GM12878 (cell line): ENCODE results near the gene SLC29A1. TPM values are rescaled to one million over a fixed set of nuclear protein-coding genes. Genes with fewer than 3 reads are reported as not detected.

Source experiments
- ASH2L ChIP-seq: fragments of 300-600, 200-600 bp; sonication (generic); IDR thresholded peaks from 2 replicates; pipeline ENCODE4 v1.6.1; 2017; ENCODE audit warnings: low read depth, mild to moderate bottlenecking, borderline replicate concordance
- BHLHE40 ChIP-seq, 2 experiments: fragments of 450-650 bp in 1 of 2; IDR thresholded peaks; 2 replicates each; pipeline ENCODE4 v1.6.1; 2011 to 2017; ENCODE audit warnings: low read depth in 2 of 2, borderline replicate concordance in 1 of 2, improper control_type of control experiment in 1 of 2, low read length in 1 of 2, mild to moderate bottlenecking in 1 of 2
- CEBPB ChIP-seq, 2 experiments: fragments of 150-350 bp in 1 of 2; IDR thresholded peaks; 2 replicates each; pipeline ENCODE4 v1.6.1; 2012 to 2014; ENCODE audit warnings: low read depth in 2 of 2, low read length in 2 of 2, borderline replicate concordance in 1 of 2, inconsistent platforms in 1 of 2
- CREB1 ChIP-seq: IDR thresholded peaks from 2 replicates; pipeline ENCODE4 v1.6.1; 2012; ENCODE audit warnings: low read depth, mild to moderate bottlenecking, inconsistent platforms
- CTCF ChIP-seq, 3 experiments: IDR thresholded peaks in 2 of 3; conservative IDR thresholded peaks in 1 of 3; 2 replicates each; pipeline ENCODE4 v1.5.1; 2011; ENCODE audit warnings: low read depth in 3 of 3, low read length in 3 of 3, mild to moderate bottlenecking in 3 of 3, control low read depth in 2 of 3, moderate library complexity in 2 of 3, inconsistent platforms in 1 of 3, mixed read lengths in 1 of 3; ENCODE audit not compliant: control insufficient read depth in 2 of 3, insufficient read depth in 1 of 3; ENCODE audit errors: extremely low read depth in 1 of 3
- E2F4 ChIP-seq: IDR thresholded peaks from 2 replicates; pipeline ENCODE4 v1.6.1; 2012; ENCODE audit warnings: low read depth, low read length, improper control_type of control experiment
- FOS ChIP-seq: IDR thresholded peaks from 3 replicates; pipeline ENCODE4 v1.6.1; 2011; ENCODE audit warnings: borderline replicate concordance; ENCODE audit not compliant: insufficient read length; ENCODE audit errors: extremely low read depth
- FOXM1 ChIP-seq: IDR thresholded peaks from 2 replicates; pipeline ENCODE4 v1.6.1; 2012; ENCODE audit warnings: low read depth, mild to moderate bottlenecking, inconsistent platforms, low read length, moderate library complexity
- MTA2 ChIP-seq: fragments of 450-650 bp; IDR thresholded peaks from 2 replicates; pipeline ENCODE4 v1.6.1; 2016; ENCODE audit warnings: low read depth, mild to moderate bottlenecking, moderate library complexity
- NFYA ChIP-seq: IDR thresholded peaks from 2 replicates; pipeline ENCODE4 v1.6.1; 2011; ENCODE audit warnings: low read depth, mild to moderate bottlenecking, low read length, improper control_type of control experiment, borderline replicate concordance
- POU2F2 ChIP-seq: IDR thresholded peaks from 3 replicates; pipeline ENCODE4 v1.6.1; 2011; ENCODE audit warnings: low read depth, mild to moderate bottlenecking, low read length, borderline replicate concordance
- RELA ChIP-seq: fragments of 450-650 bp; IDR thresholded peaks from 2 replicates; pipeline ENCODE4 v1.8.0; 2014; ENCODE audit warnings: borderline replicate concordance; ENCODE audit not compliant: partially characterized antibody
- STAT3 ChIP-seq: IDR thresholded peaks from 2 replicates; pipeline ENCODE4 v1.6.1; 2011; ENCODE audit warnings: low read depth, low read length, improper control_type of control experiment
- TBL1XR1 ChIP-seq: IDR thresholded peaks from 2 replicates; pipeline ENCODE4 v1.6.1; 2012; ENCODE audit warnings: low read depth, low read length, improper control_type of control experiment
- TCF3 ChIP-seq: IDR thresholded peaks from 2 replicates; pipeline ENCODE4 v1.6.1; 2012; ENCODE audit warnings: low read depth, mild to moderate bottlenecking, low read length, borderline replicate concordance; ENCODE audit not compliant: insufficient read depth
- ZBTB33 ChIP-seq: fragments of 450-650 bp; IDR thresholded peaks from 2 replicates; pipeline ENCODE4 v1.6.1; 2017; ENCODE audit warnings: mild to moderate bottlenecking
- polyA plus RNA-seq, 11 experiments: library from polyadenylated mRNA; depleted of rRNA in 4 of 11; unstranded in 6 of 11; stranded (reverse) in 5 of 11; fragments of >200 nt; fragmentation: Nextera tagmentation in 4 of 11; fragmentation: Illumina TruSeq in 1 of 11; extraction: Ambion mirVana in 4 of 11; extraction: Trizol in 1 of 11; gene quantifications; 1 replicate in 1 of 11; 2 replicates in 10 of 11; pipeline versions ENCODE4 v1.2.1 to v1.2.3, GENCODE V29; 2011 to 2016; ENCODE audit warnings: inconsistent platforms in 2 of 11, missing spikeins in 2 of 11, low read depth in 1 of 11
- total RNA-seq, 4 experiments: library from RNA; depleted of rRNA in 3 of 4; stranded (reverse); fragments of >200 nt in 3 of 4; fragmentation: Illumina TruSeq in 1 of 4; extraction: Trizol in 1 of 4; gene quantifications; 2 replicates each; pipeline versions ENCODE4 v1.2.1 to v1.2.3, GENCODE V29; 2013 to 2021
- TF ChIP-seq, protein P1 (sequence below): fragments of 450-650 bp; IDR thresholded peaks from 2 replicates; pipeline ENCODE4 v1.6.1; 2017; ENCODE audit warnings: mild to moderate bottlenecking, moderate library complexity
- TF ChIP-seq, protein P2 (sequence below): fragments of 450-650 bp; IDR thresholded peaks from 2 replicates; pipeline ENCODE4 v1.6.1; 2014; ENCODE audit warnings: mild to moderate bottlenecking

Gene SLC29A1
- total and polyA plus RNA-seq, 10 of the 15 experiments (the other 5 are each of a cell fraction or from before 2014, with no cell fraction given) = 10.0 to 132 (median 93.4) TPM

DNA sequence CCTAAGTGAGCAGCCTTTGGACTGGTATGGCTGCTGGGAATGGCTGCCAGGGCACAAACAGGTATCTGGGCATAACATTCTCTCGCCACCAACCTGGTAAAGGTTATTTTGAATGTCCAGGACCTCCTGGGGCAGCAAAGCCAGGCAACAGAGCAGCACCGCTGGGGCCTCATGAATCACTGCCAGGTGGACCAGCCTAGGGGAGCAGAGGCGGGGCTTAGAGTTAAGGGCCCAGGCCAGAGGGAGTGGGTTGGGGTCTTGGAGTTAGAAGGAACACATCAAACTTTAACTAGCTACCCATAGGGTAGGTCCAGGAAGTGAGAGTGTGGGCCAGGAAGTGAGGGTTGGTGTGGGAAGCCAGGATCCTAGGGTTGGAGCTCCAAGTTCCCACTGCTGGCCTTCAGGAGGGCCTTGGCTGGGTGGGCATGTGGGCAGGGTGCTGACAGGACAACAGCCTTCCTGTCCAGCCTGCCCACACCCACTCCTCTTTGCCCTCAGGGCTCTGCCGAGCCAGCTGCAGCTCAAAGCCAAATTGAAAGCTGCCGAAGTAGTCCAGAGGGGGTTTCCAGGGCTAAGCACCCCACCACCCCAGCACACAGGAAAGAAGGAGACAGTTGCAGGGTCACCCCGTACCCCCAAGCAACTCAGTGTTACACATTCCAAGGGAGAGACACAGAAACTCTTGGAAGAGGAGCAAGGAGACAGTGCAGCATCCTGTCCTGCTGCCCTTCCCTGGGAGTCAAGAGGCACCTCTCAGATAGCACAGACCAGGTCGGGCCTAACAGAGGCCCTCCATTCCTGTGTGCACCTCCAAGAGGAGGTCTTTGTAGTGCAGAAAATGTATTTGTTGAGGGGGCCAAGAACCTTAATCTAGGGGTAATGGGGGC lies 39.3 kb downstream of the SLC29A1 start (continued):
- no peak for TF ChIP-seq CEBPB (IDR thresholded peaks at IDR 0.05; ENCODE audit: borderline replicate concordance in 1 of 2, low read depth in 2 of 2, low read length in 2 of 2)
- no peak for TF ChIP-seq FOS
- no peak for TF ChIP-seq ASH2L
- no peak for TF ChIP-seq NFYA
- TF ChIP-seq FOXM1 = no peak
- TF ChIP-seq RELA = no peak
- no peak for TF ChIP-seq CTCF (IDR thresholded peaks at IDR 0.05 in 2 of 3, conservative IDR thresholded peaks at IDR 0.05 in 1 of 3; ENCODE audit: control insufficient read depth in 2 of 3, extremely low read depth in 1 of 3, insufficient read depth in 1 of 3, low read depth in 3 of 3, low read length in 3 of 3)
- TF ChIP-seq, protein P1, sequence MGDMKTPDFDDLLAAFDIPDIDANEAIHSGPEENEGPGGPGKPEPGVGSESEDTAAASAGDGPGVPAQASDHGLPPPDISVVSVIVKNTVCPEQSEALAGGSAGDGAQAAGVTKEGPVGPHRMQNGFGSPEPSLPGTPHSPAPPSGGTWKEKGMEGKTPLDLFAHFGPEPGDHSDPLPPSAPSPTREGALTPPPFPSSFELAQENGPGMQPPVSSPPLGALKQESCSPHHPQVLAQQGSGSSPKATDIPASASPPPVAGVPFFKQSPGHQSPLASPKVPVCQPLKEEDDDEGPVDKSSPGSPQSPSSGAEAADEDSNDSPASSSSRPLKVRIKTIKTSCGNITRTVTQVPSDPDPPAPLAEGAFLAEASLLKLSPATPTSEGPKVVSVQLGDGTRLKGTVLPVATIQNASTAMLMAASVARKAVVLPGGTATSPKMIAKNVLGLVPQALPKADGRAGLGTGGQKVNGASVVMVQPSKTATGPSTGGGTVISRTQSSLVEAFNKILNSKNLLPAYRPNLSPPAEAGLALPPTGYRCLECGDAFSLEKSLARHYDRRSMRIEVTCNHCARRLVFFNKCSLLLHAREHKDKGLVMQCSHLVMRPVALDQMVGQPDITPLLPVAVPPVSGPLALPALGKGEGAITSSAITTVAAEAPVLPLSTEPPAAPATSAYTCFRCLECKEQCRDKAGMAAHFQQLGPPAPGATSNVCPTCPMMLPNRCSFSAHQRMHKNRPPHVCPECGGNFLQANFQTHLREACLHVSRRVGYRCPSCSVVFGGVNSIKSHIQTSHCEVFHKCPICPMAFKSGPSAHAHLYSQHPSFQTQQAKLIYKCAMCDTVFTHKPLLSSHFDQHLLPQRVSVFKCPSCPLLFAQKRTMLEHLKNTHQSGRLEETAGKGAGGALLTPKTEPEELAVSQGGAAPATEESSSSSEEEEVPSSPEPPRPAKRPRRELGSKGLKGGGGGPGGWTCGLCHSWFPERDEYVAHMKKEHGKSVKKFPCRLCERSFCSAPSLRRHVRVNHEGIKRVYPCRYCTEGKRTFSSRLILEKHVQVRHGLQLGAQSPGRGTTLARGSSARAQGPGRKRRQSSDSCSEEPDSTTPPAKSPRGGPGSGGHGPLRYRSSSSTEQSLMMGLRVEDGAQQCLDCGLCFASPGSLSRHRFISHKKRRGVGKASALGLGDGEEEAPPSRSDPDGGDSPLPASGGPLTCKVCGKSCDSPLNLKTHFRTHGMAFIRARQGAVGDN = peak; percentile 56; the same call in 1 of the 2 replicates
- TF ChIP-seq STAT3 = no peak
- TF ChIP-seq, protein P2, sequence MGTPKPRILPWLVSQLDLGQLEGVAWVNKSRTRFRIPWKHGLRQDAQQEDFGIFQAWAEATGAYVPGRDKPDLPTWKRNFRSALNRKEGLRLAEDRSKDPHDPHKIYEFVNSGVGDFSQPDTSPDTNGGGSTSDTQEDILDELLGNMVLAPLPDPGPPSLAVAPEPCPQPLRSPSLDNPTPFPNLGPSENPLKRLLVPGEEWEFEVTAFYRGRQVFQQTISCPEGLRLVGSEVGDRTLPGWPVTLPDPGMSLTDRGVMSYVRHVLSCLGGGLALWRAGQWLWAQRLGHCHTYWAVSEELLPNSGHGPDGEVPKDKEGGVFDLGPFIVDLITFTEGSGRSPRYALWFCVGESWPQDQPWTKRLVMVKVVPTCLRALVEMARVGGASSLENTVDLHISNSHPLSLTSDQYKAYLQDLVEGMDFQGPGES = no peak
- TF ChIP-seq TBL1XR1 = 0 out of 2 replicates have a peak, but pooled peaks have one; percentile 45
- TF ChIP-seq ZBTB33 = no peak
- no peak for TF ChIP-seq POU2F2
- TF ChIP-seq MTA2 = no peak
- no peak for TF ChIP-seq TCF3
- no peak for TF ChIP-seq E2F4
- no peak for TF ChIP-seq CREB1
- TF ChIP-seq BHLHE40 (IDR thresholded peaks at IDR 0.05; ENCODE audit: borderline replicate concordance in 1 of 2, low read depth in 2 of 2, low read length in 1 of 2) = no peak
